Measurements from ENCODE around the gene KRTAP5-9. TPM values are rescaled to one million over a fixed set of nuclear protein-coding genes. Genes with fewer than 3 reads are reported as not detected.

Gene KRTAP5-9
- not detected in 2 replicates for total RNA-seq

GRCh38 chr11:71548120-71548519 lies at the start of gene KRTAP5-9:
TSS of gene KRTAP5-9 (plus strand) at chr11:71548420. CDS start at chr11:71548658, 238 bp downstream.

GRCh38 chr11:71526796-71527575 lies 21.2 kb upstream of the KRTAP5-9 start, which contains the start of gene KRTAP5-7:
TSS of gene KRTAP5-7 (plus strand) at chr11:71527267. CDS start at chr11:71527301, 34 bp downstream.

GRCh38 chr11:71537977-71538665 lies 10.1 kb upstream of the KRTAP5-9 start, which contains the start of gene KRTAP5-8:
TSS of gene KRTAP5-8 (plus strand) at chr11:71538025. CDS start at chr11:71538056, 31 bp downstream.

GRCh38 chr11:71565263-71565662 lies 17.0 kb downstream of the KRTAP5-9 start, which contains the start of gene KRTAP5-10:
TSS of gene KRTAP5-10 (plus strand) at chr11:71565563. CDS start at chr11:71565588, 25 bp downstream.

GRCh38 chr11:71582309-71582895 lies 34.2 kb downstream of the KRTAP5-9 start, which contains the start of gene KRTAP5-11:
TSS of gene KRTAP5-11 (minus strand) at chr11:71582875. CDS start at chr11:71582837, 38 bp downstream.

Other genes with a start within 250 kb of the KRTAP5-9 start
- gene DHCR7, start 100.0 kb upstream of the KRTAP5-9 start, total RNA-seq: 25.1 and 26.7 TPM in 2 replicates
- 94.6 and 104 TPM in 2 replicates for gene NADSYN1, start 95.2 kb upstream of the KRTAP5-9 start, total RNA-seq
- gene KRTAP5-7, start 21.2 kb upstream of the KRTAP5-9 start, total RNA-seq: not detected in 2 replicates
- gene KRTAP5-8, start 10.4 kb upstream of the KRTAP5-9 start, total RNA-seq: not detected in 2 replicates
- not detected in 2 replicates for gene KRTAP5-10, start 17.1 kb downstream of the KRTAP5-9 start, total RNA-seq
- not detected in 2 replicates for gene KRTAP5-11, start 34.5 kb downstream of the KRTAP5-9 start, total RNA-seq

Data from endothelial cell of coronary artery (primary cell).